ENCODE results near the gene KRTAP4-7. TPM values are rescaled to one million over a fixed set of nuclear protein-coding genes. Genes with fewer than 3 reads are reported as not detected.

KRTAP4-7 gene
- total and polyA plus RNA-seq, 2 experiments from 2014 or later, result not detected

DNA sequence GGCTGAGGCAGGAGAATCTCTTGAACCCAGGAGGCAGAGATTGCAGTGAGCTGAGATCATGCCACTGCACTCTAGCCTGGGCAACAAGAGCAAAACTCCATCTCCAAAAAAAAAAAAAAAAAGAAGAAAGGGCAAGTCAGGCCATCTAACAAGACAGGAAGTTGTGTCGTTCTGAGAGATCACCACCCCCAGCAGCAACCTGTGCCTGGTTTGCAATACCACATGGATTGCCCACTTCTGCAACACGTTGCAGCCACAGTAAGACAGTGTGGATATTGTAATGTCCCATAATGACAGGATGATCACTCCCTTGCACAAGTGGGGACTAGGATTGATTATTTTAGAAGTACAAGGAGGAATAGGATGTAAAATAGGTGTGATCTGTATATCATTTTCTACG is 14.9 kb upstream of the KRTAP4-7 start (continued):
- TF ChIP-seq ZNF462 (CRISPR knock-in tag; IDR thresholded peaks at IDR 0.05), result no peak

GRCh38 chr17:41071606-41072360 is 12.2 kb upstream of the KRTAP4-7 start:
- H3F3A ChIP-seq (replicated peaks; ENCODE audit: low read depth), result no peaks in the 10 kb centered on the region
- DNase-seq (ENCODE audit: low spot score), result no peak
- H3K27me3 ChIP-seq (ENCODE audit: insufficient read depth), result no peaks in the 10 kb centered on the region
- Mint-ChIP-seq H3K27ac (no peak overlapping the region), H3K4me3 (no peak overlapping the region), H3K9me3 (no peaks in the 10 kb centered on the region; the same call in 2 of the 3 replicates), H3K36me3 (ENCODE audit: low read depth) (no peaks in the 10 kb centered on the region), H3K4me1 (no peaks in the 10 kb centered on the region), H3K27me3 (ENCODE audit: insufficient read depth, low read depth, poor library complexity) (no peaks in the 10 kb centered on the region)
- no peaks in the 10 kb centered on the region; the same call in none of the 2 replicates for H3K9me2 ChIP-seq (ENCODE audit: insufficient read depth)
- H2AFZ ChIP-seq, result no peak overlapping the region
- no peak overlapping the region for H3K4me2 ChIP-seq
- ATAC-seq, result no peak
- H3K4me3 ChIP-seq, result no peak overlapping the region
- no peaks in the 10 kb centered on the region for H4K20me1 ChIP-seq (replicated peaks; ENCODE audit: insufficient read depth)
- no peaks in the 10 kb centered on the region for H3K4me1 ChIP-seq (ENCODE audit: insufficient read depth)
- H3K36me3 ChIP-seq (ENCODE audit: insufficient read depth), result no peaks in the 10 kb centered on the region
- no peaks in the 10 kb centered on the region for H3K79me2 ChIP-seq (replicated peaks; ENCODE audit: insufficient read depth)
- H3K27ac ChIP-seq (ENCODE audit: low read depth), result no peak overlapping the region
- TF ChIP-seq ZNF331 (CRISPR knock-in tag; IDR thresholded peaks at IDR 0.05; ENCODE audit: low read depth) (no peak), ZNF462 (CRISPR knock-in tag; IDR thresholded peaks at IDR 0.05) (no peak), CREB1 (CRISPR knock-in tag; IDR thresholded peaks at IDR 0.05; ENCODE audit: low read depth) (no peak)
- TF ChIP-seq, protein P1, sequence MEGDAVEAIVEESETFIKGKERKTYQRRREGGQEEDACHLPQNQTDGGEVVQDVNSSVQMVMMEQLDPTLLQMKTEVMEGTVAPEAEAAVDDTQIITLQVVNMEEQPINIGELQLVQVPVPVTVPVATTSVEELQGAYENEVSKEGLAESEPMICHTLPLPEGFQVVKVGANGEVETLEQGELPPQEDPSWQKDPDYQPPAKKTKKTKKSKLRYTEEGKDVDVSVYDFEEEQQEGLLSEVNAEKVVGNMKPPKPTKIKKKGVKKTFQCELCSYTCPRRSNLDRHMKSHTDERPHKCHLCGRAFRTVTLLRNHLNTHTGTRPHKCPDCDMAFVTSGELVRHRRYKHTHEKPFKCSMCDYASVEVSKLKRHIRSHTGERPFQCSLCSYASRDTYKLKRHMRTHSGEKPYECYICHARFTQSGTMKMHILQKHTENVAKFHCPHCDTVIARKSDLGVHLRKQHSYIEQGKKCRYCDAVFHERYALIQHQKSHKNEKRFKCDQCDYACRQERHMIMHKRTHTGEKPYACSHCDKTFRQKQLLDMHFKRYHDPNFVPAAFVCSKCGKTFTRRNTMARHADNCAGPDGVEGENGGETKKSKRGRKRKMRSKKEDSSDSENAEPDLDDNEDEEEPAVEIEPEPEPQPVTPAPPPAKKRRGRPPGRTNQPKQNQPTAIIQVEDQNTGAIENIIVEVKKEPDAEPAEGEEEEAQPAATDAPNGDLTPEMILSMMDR (conservative IDR thresholded peaks at IDR 0.05; ENCODE audit: low read depth in 2 of 2), result no peak

All from GM23338 (cell line).